ENCODE data around the gene FKBP10.
A peak's percentile ranks its signal among the peaks of the same experiment; 100 is the strongest.

GRCh38 chr17:41814195-41814594 lies 1.4 kb downstream of the FKBP10 start:
- TF ChIP-seq CTCF (IDR thresholded peaks at IDR 0.05; ENCODE audit: insufficient read depth, low read length), result no peak
- TF ChIP-seq POLR2AphosphoS5 (IDR thresholded peaks at IDR 0.05; ENCODE audit: low read depth), result no peak
- TF ChIP-seq REST (IDR thresholded peaks at IDR 0.05; ENCODE audit: insufficient replicate concordance, low read depth), result peak; percentile 37
